CD14-positive monocyte (primary cell): ENCODE measurements around the gene DNAJC1. TPM values are rescaled to one million over a fixed set of nuclear protein-coding genes. Genes with fewer than 3 reads are reported as not detected.

Experiments
- DNase-seq, 3 donors: peaks; one replicate each; pipeline ENCODE4 v3.0.0-alpha.2; 2011 to 2022
- H2AFZ ChIP-seq: 2 replicates; pipeline ENCODE4 v1.6.0; 2012; ENCODE audit warnings: mild to moderate bottlenecking, low read depth, low read length, inconsistent platforms; ENCODE audit not compliant: insufficient read depth, poor library complexity, severe bottlenecking
- H3K27ac ChIP-seq, 2 donors: 1 replicate in 1 of 2; 2 replicates in 1 of 2; pipeline ENCODE4 v1.5.1; 2012 to 2013; ENCODE audit warnings: low read length in 2 of 2, control low read depth in 1 of 2, inconsistent platforms in 1 of 2, low read depth in 1 of 2, mild to moderate bottlenecking in 1 of 2
- H3K27me3 ChIP-seq, 2 donors: one replicate each; pipeline versions ENCODE4 v1.6.0 to v1.6.1; 2011 to 2013; ENCODE audit warnings: low read length in 2 of 2; ENCODE audit not compliant: control insufficient read depth in 2 of 2, insufficient read depth in 2 of 2
- H3K36me3 ChIP-seq, 2 donors: replicated peaks in 1 of 2; 1 replicate in 1 of 2; 2 replicates in 1 of 2; pipeline versions ENCODE4 v1.5.1 to v1.6.1; 2012 to 2013; ENCODE audit warnings: low read length in 2 of 2, control low read depth in 1 of 2, inconsistent platforms in 1 of 2, mild to moderate bottlenecking in 1 of 2; ENCODE audit not compliant: insufficient read depth in 2 of 2, control insufficient read depth in 1 of 2
- H3K4me1 ChIP-seq, 2 donors: 1 replicate in 1 of 2; 2 replicates in 1 of 2; pipeline versions ENCODE4 v1.5.1 to v1.6.1; 2012 to 2013; ENCODE audit warnings: low read length in 2 of 2, control low read depth in 1 of 2, inconsistent platforms in 1 of 2, mild to moderate bottlenecking in 1 of 2, moderate library complexity in 1 of 2; ENCODE audit not compliant: insufficient read depth in 2 of 2, control insufficient read depth in 1 of 2
- H3K4me2 ChIP-seq: replicated peaks from 2 replicates; pipeline ENCODE3; 2012; ENCODE audit warnings: low read length, moderate library complexity, mild to moderate bottlenecking; ENCODE audit not compliant: poor library complexity, severe bottlenecking; ENCODE audit errors: extremely low read depth
- H3K4me3 ChIP-seq, 3 experiments: fragments of 200-600 bp in 1 of 3; sonication (generic) in 1 of 3; replicated peaks in 1 of 3; 1 replicate in 2 of 3; 2 replicates in 1 of 3; pipeline ENCODE4 v1.5.1; 2011 to 2013; ENCODE audit warnings: low read length in 3 of 3, mild to moderate bottlenecking in 3 of 3, control low read depth in 2 of 3, low read depth in 2 of 3, inconsistent platforms in 1 of 3, moderate library complexity in 1 of 3
- H3K79me2 ChIP-seq: 2 replicates; pipeline ENCODE4 v1.6.0; 2012; ENCODE audit warnings: mild to moderate bottlenecking, control low read depth, inconsistent platforms, low read length, moderate library complexity; ENCODE audit not compliant: insufficient read depth
- H3K9ac ChIP-seq: 2 replicates; pipeline ENCODE4 v1.6.0; 2017; ENCODE audit warnings: low read length, mild to moderate bottlenecking; ENCODE audit not compliant: insufficient read depth, poor library complexity, severe bottlenecking
- H3K9me3 ChIP-seq, 2 donors: replicated peaks in 1 of 2; 1 replicate in 1 of 2; 2 replicates in 1 of 2; pipeline versions ENCODE4 v1.5.1 to v1.6.1; 2012 to 2013; ENCODE audit warnings: low read length in 2 of 2, control low read depth in 1 of 2; ENCODE audit not compliant: control insufficient read depth in 1 of 2, insufficient read depth in 1 of 2
- H4K20me1 ChIP-seq: 2 replicates; pipeline ENCODE4 v1.6.0; 2012; ENCODE audit warnings: mild to moderate bottlenecking, low read length, control low read depth, moderate library complexity; ENCODE audit not compliant: insufficient read depth
- H3K27ac Mint-ChIP-seq, 7 donors: one replicate each; pipeline ENCODE4 v1.8.0; 2020; ENCODE audit warnings: mild to moderate bottlenecking in 7 of 7, mixed read lengths in 7 of 7, moderate library complexity in 6 of 7, inconsistent platforms in 2 of 7
- H3K27me3 Mint-ChIP-seq, 3 donors: one replicate each; pipeline ENCODE4 v1.8.0; 2021 to 2022; ENCODE audit warnings: low read depth in 3 of 3, mild to moderate bottlenecking in 3 of 3, mixed read lengths in 3 of 3, moderate library complexity in 3 of 3, inconsistent platforms in 1 of 3
- H3K36me3 Mint-ChIP-seq, 2 donors: one replicate each; pipeline ENCODE4 v1.8.0; 2020; ENCODE audit warnings: mixed read lengths in 2 of 2, inconsistent platforms in 1 of 2, mild to moderate bottlenecking in 1 of 2
- H3K4me1 Mint-ChIP-seq: one replicate; pipeline ENCODE4 v1.8.0; 2020; ENCODE audit warnings: mild to moderate bottlenecking, mixed read lengths
- H3K4me3 Mint-ChIP-seq, 2 donors: one replicate each; pipeline ENCODE4 v1.8.0; 2020; ENCODE audit warnings: mild to moderate bottlenecking in 2 of 2, mixed read lengths in 2 of 2, moderate library complexity in 1 of 2
- H3K9me3 Mint-ChIP-seq, 7 donors: one replicate each; pipeline ENCODE4 v1.8.0; 2020 to 2022; ENCODE audit warnings: mixed read lengths in 7 of 7, mild to moderate bottlenecking in 6 of 7, moderate library complexity in 6 of 7, inconsistent platforms in 2 of 7
- CTCF ChIP-seq: fragments of 200-600 bp; IDR thresholded peaks from one replicate; pipeline ENCODE4 v1.8.0; 2022; ENCODE audit warnings: antibody characterized with exemption, mild to moderate bottlenecking
- WGBS: methylation state at CpG from one replicate; pipeline ENCODE4 v1.1.5; 2013; ENCODE audit warnings: missing lambda C conversion rate; ENCODE audit not compliant: insufficient coverage; 5-methylcytosine and 5-hydroxymethylcytosine counted together
- intact Hi-C, 2 donors: fragments of 100-400 bp; cut with micrococcal nuclease; formaldehyde crosslinking; loops; one replicate each; pipeline versions ENCODE4 v1.15.0 to v1.15.1; 2023
- polyA plus RNA-seq, 3 donors: library from polyadenylated mRNA; depleted of rRNA in 1 of 3; unstranded in 2 of 3; stranded (reverse) in 1 of 3; fragments of 300-500 nt in 2 of 3; fragments of >200 nt in 1 of 3; fragmentation: Illumina TruSeq in 2 of 3; gene quantifications; 1 replicate in 2 of 3; 2 replicates in 1 of 3; pipeline ENCODE4 v1.2.3, GENCODE V29; 2012 to 2021

DNAJC1 gene
- polyA plus RNA-seq, 3 donors, result 11.4 to 12.9 (median 12.5) TPM

DNA sequence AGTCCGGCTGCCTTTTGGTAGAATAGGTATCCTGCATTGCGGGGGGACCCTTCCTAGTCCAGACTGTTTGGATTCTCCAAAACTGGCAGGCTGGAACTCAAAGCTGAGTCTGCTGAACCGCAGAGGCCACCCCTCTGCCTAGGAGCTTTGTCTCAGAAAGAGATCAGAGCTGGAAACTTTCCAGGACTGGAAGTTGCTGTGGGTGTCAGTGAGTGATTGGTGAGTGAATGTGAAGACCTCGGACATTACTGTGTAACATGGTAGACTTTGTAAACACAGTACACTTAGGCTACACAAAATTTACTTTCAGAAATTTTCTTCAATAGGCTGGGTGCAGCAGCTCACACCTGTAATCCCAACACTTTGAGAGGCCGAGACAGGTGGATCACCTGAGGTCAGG, 103.8 kb downstream of the DNAJC1 start:
- no peaks in the 10 kb centered on the region for H3K4me1 Mint-ChIP-seq
- Histone ChIP-seq H3K4me3 (no peak overlapping the region), H3K27me3 (no peaks in the 10 kb centered on the region), H3K4me2 (no peak overlapping the region), H3K36me3 (peaks cover 8 to 26% of the 10 kb centered on the region in 2 donors), H3K79me2 (no peaks in the 10 kb centered on the region), H3K9ac (no peak overlapping the region), H3K9me3 (peaks cover 0 to 10% of the 10 kb centered on the region in 2 donors), H3K4me1 (no peaks in the 10 kb centered on the region), H4K20me1 (no peaks in the 10 kb centered on the region), H2AFZ (no peak overlapping the region), H3K27ac (no peak overlapping the region)
- no peak for TF ChIP-seq CTCF
- no peak for DNase-seq
- H3K9me3 Mint-ChIP-seq, result peaks cover 0 to 14% (median 2%) of the 10 kb centered on the region in 7 donors
- intact Hi-C loops, result no loop called here
- WGBS, result 97% methylated on average over 4 of the region's 5 CpGs
- no peaks in the 10 kb centered on the region for H3K27me3 Mint-ChIP-seq
- H3K27ac Mint-ChIP-seq, result peak overlapping the region in 2 of 7 donors; percentile 46 to 50
- peaks cover 24 to 47% of the 10 kb centered on the region in 2 donors for H3K36me3 Mint-ChIP-seq
- no peak overlapping the region for H3K4me3 Mint-ChIP-seq

DNA sequence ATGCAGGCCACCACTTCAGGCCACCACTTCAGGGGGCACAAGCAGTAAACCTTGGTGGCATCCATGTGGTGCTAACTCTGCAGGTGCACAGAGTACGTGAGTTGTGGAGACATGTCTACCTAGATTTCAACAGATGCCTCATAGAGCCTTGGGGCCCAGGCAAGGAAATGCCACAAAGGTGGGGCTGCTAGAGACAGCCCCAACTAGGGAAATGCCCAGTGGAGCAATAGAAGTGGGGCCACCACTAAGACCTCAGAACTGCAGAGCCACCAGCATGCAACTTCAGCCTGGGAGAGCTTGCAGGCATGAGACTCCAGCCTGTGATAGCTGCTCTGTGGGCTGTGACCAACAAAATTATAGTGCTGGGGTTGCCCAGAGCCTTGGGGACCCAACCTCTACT, 107.6 kb downstream of the DNAJC1 start:
- no peaks in the 10 kb centered on the region for H3K4me1 Mint-ChIP-seq
- H3K27me3 Mint-ChIP-seq, result no peaks in the 10 kb centered on the region
- no peak overlapping the region for H3K4me3 ChIP-seq
- H3K27ac Mint-ChIP-seq, result no peak overlapping the region
- H3K4me1 ChIP-seq, result no peaks in the 10 kb centered on the region
- DNase-seq, result no peak
- H3K4me2 ChIP-seq, result no peak overlapping the region
- no peaks in the 10 kb centered on the region for H4K20me1 ChIP-seq
- peaks cover 2 to 13% of the 10 kb centered on the region in 2 donors for H3K36me3 ChIP-seq
- H2AFZ ChIP-seq, result no peak overlapping the region
- 100% methylated on average over 1 of the region's 1 CpG for WGBS
- intact Hi-C loops, result no loop called here
- H3K9me3 ChIP-seq, result peaks cover 0 to 14% of the 10 kb centered on the region in 2 donors
- no peak overlapping the region for H3K9ac ChIP-seq
- H3K36me3 Mint-ChIP-seq, result peaks cover 24 to 57% of the 10 kb centered on the region in 2 donors
- peaks cover 3 to 24% (median 14%) of the 10 kb centered on the region in 7 donors for H3K9me3 Mint-ChIP-seq
- no peak overlapping the region for H3K4me3 Mint-ChIP-seq
- no peak overlapping the region for H3K27ac ChIP-seq
- no peak for TF ChIP-seq CTCF
- no peaks in the 10 kb centered on the region for H3K27me3 ChIP-seq
- no peaks in the 10 kb centered on the region for H3K79me2 ChIP-seq
